GM23338 (cell line): Measurements from ENCODE around the gene NME3. TPM values are rescaled to one million over a fixed set of nuclear protein-coding genes. Genes with fewer than 3 reads are reported as not detected.

ENCODE experiments used
- ATAC-seq: fragments of 200-7000 bp; cut with Tn5 transposase; 3 replicates; pipeline ENCODE4 v1.9.1; 2020
- DNase-seq: peaks from one replicate; pipeline ENCODE4 v3.0.0-alpha.2; 2015; ENCODE audit warnings: low spot score
- H2AFZ ChIP-seq: fragments of 200-600 bp; sonication (generic); 2 replicates; pipeline ENCODE4 v1.8.0; 2016; ENCODE audit warnings: antibody characterized with exemption, mild to moderate bottlenecking, moderate library complexity
- H3F3A ChIP-seq: fragments of 200-600 bp; sonication (generic); replicated peaks from 2 replicates; pipeline ENCODE4 v1.8.0; 2017; ENCODE audit warnings: antibody characterized with exemption, mixed run types, low read depth
- H3K27ac ChIP-seq: fragments of 200-600 bp; sonication (generic); 2 replicates; pipeline ENCODE4 v1.6.1; 2016; ENCODE audit warnings: low read depth
- H3K27me3 ChIP-seq: fragments of 200-600 bp; sonication (generic); 2 replicates; pipeline ENCODE4 v1.8.0; 2016; ENCODE audit warnings: mild to moderate bottlenecking, mixed run types, moderate library complexity; ENCODE audit not compliant: insufficient read depth
- H3K36me3 ChIP-seq: fragments of 200-600 bp; sonication (generic); 2 replicates; pipeline ENCODE4 v1.8.0; 2016; ENCODE audit warnings: mild to moderate bottlenecking; ENCODE audit not compliant: insufficient read depth
- H3K4me1 ChIP-seq: fragments of 200-600 bp; sonication (generic); 2 replicates; pipeline ENCODE4 v1.8.0; 2016; ENCODE audit warnings: mild to moderate bottlenecking, moderate library complexity; ENCODE audit not compliant: insufficient read depth
- H3K4me2 ChIP-seq: fragments of 200-600 bp; sonication (generic); 2 replicates; pipeline ENCODE4 v1.7.1; 2017; ENCODE audit warnings: mixed run types
- H3K4me3 ChIP-seq: fragments of 200-600 bp; sonication (generic); 2 replicates; pipeline ENCODE4 v1.6.1; 2016; ENCODE audit warnings: mixed run types
- H3K79me2 ChIP-seq: fragments of 200-600 bp; sonication (generic); replicated peaks from 2 replicates; pipeline ENCODE4 v1.8.0; 2017; ENCODE audit warnings: mild to moderate bottlenecking; ENCODE audit not compliant: insufficient read depth
- H3K9me2 ChIP-seq: fragments of 200-600 bp; sonication (generic); 2 replicates; pipeline ENCODE4 v1.8.0; 2017; ENCODE audit not compliant: insufficient read depth
- H4K20me1 ChIP-seq: fragments of 200-600 bp; sonication (generic); replicated peaks from 2 replicates; pipeline ENCODE4 v1.8.0; 2017; ENCODE audit warnings: mild to moderate bottlenecking; ENCODE audit not compliant: insufficient read depth
- H3K27ac Mint-ChIP-seq: 2 replicates; pipeline ENCODE4 v1.8.0; 2020; ENCODE audit warnings: inconsistent platforms, mild to moderate bottlenecking, moderate library complexity, mixed read lengths
- H3K27me3 Mint-ChIP-seq: 3 replicates; pipeline ENCODE4 v1.8.0; 2022; ENCODE audit warnings: low read depth, mild to moderate bottlenecking, moderate library complexity, mixed read lengths, inconsistent platforms; ENCODE audit not compliant: insufficient read depth, poor library complexity
- H3K36me3 Mint-ChIP-seq: 3 replicates; pipeline ENCODE4 v1.8.0; 2021; ENCODE audit warnings: low read depth, mild to moderate bottlenecking, inconsistent platforms, moderate library complexity, mixed read lengths
- H3K4me1 Mint-ChIP-seq: 3 replicates; pipeline ENCODE4 v1.8.0; 2020; ENCODE audit warnings: mild to moderate bottlenecking, inconsistent platforms, mixed read lengths
- H3K4me3 Mint-ChIP-seq: 3 replicates; pipeline ENCODE4 v1.8.0; 2021; ENCODE audit warnings: moderate library complexity, mild to moderate bottlenecking, inconsistent platforms, mixed read lengths
- H3K9me3 Mint-ChIP-seq: 3 replicates; pipeline ENCODE4 v1.8.0; 2020; ENCODE audit warnings: moderate library complexity, mild to moderate bottlenecking, inconsistent platforms, mixed read lengths
- CREB1 ChIP-seq: fragments of 250-450 bp; sonication (Bioruptor Pico); IDR thresholded peaks from 2 replicates; pipeline ENCODE4 v1.5.0; 2020; ENCODE audit warnings: low read depth, mild to moderate bottlenecking, moderate library complexity
- EZH2 ChIP-seq: fragments of 200-600 bp; sonication (generic); IDR thresholded peaks from one replicate; pipeline ENCODE4 v1.8.0; 2017; ENCODE audit warnings: antibody characterized with exemption, mild to moderate bottlenecking, low read depth; ENCODE audit not compliant: unreplicated experiment
- JUNB ChIP-seq: IDR thresholded peaks from one replicate; pipeline ENCODE4 v1.6.1; 2016; ENCODE audit warnings: antibody characterized with exemption; ENCODE audit not compliant: unreplicated experiment
- POLR2AphosphoS5 ChIP-seq: IDR thresholded peaks from 2 replicates; pipeline ENCODE4 v1.6.1; 2016; ENCODE audit warnings: antibody characterized with exemption, low read depth
- STAT1 ChIP-seq: IDR thresholded peaks from one replicate; pipeline ENCODE4 v1.6.1; 2016; ENCODE audit warnings: antibody characterized with exemption; ENCODE audit not compliant: unreplicated experiment
- ZNF331 ChIP-seq: fragments of 250-450 bp; sonication (Bioruptor Pico); IDR thresholded peaks from 2 replicates; pipeline ENCODE4 v1.5.0; 2020; ENCODE audit warnings: low read depth, mild to moderate bottlenecking, moderate library complexity
- long read RNA-seq: library from polyadenylated mRNA; unstranded; transcript quantifications from one replicate; pipeline ENCODE4 v2.0.0, GENCODE V29; 2020; ENCODE audit not compliant: unreplicated experiment
- polyA plus RNA-seq: library from polyadenylated mRNA; unstranded; fragments of >200 nt; fragmentation: Nextera tagmentation; extraction: Ambion mirVana; gene quantifications from 2 replicates; pipeline ENCODE4 v1.2.1, GENCODE V29; 2016
- total RNA-seq: library from RNA; depleted of rRNA; stranded (reverse); fragments of >200 nt; shearing (Covaris generic); gene quantifications from 2 replicates; pipeline ENCODE4 v1.2.3, GENCODE V29; 2014; rRNA removed
- TF ChIP-seq, protein P1 (sequence below): IDR thresholded peaks from one replicate; pipeline ENCODE4 v1.6.1; 2018; ENCODE audit warnings: antibody characterized with exemption; ENCODE audit not compliant: unreplicated experiment
- TF ChIP-seq, protein P2 (sequence below): fragments of 250-450 bp; sonication (Bioruptor Pico); IDR thresholded peaks from 2 replicates; pipeline ENCODE4 v1.5.0; 2020; ENCODE audit warnings: mild to moderate bottlenecking, moderate library complexity
- TF ChIP-seq, protein P3 (sequence below): IDR thresholded peaks from 2 replicates; pipeline ENCODE4 v1.6.1; 2016; ENCODE audit warnings: antibody characterized with exemption

NME3 gene
- total RNA-seq = 73.7 and 95.3 TPM in 2 replicates
- 130 and 153 TPM in 2 replicates for polyA plus RNA-seq
- long read RNA-seq, transcript NME3-204 (4 exons, 920 nt) = minor isoform, 14 of 56 reads
- long read RNA-seq, transcript NME3-201 (5 exons, 1,069 nt) = major isoform, 32 of 56 reads
- long read RNA-seq, partial matches to known transcripts = 0 of 56 reads
- long read RNA-seq, other reads (novel, unspliced or antisense) = 6 of 56 reads

DNA sequence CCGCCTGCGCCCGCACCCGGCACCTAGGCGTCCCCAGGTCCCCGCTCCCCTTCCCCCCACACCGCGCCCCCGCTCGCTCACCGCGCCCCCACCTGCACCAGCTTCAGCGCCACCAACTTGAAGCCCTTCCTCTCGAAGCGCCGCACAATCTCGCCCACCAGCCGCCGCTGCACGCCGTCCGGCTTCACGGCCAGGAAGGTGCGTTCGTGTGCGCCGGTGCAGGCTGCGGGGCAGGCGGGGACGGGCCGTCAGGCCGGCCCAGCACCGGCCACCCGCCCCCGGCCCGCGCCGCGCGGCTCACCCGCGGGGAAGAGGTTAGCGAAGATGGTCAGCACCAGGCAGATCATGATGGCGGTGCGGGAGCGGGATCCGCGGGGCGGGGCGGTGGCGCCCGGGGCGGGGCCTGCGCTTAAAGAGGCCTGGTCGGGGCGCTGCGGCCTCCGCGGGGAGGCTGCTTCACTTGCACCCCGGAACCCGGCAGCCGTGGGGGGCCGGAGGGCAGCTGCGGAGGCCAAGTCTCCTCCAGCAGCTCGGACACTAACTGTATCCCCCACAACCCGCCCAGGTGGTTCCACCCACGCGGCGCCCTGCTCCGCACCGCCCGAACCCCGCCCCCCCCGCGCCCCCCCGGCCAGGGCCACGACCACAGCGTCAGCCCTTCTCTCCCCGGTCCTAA is at the start of gene NME3:
Gene NME3 (minus strand): TSS at position 356 of the 676 bp plus-strand sequence. CDS start 9 bp downstream, at position 347.
- Histone ChIP-seq H3K4me2 (peak within 1 kb of the TSS; percentile 96), H3K4me1 (peaks cover 4% of the 10 kb centered on the region), H3K27ac (peak within 1 kb of the TSS; percentile 91), H3K27me3 (no peaks in the 10 kb centered on the region), H3K36me3 (no peaks in the 10 kb centered on the region), H3K79me2 (peaks cover 15% of the 10 kb centered on the region), H3K9me2 (no peaks in the 10 kb centered on the region), H2AFZ (no peak within 1 kb of the TSS), H3F3A (peaks cover 14% of the 10 kb centered on the region; the same call in 1 of the 2 replicates), H3K4me3 (peak within 1 kb of the TSS; percentile 97), H4K20me1 (no peaks in the 10 kb centered on the region; the same call in 1 of the 2 replicates)
- peaks cover 21% of the 10 kb centered on the region for H3K36me3 Mint-ChIP-seq
- peaks cover 8% of the 10 kb centered on the region for H3K4me1 Mint-ChIP-seq
- peak within 1 kb of the TSS; percentile 99 for H3K4me3 Mint-ChIP-seq
- peak; percentile 62 for TF ChIP-seq POLR2AphosphoS5
- TF ChIP-seq, protein P1, sequence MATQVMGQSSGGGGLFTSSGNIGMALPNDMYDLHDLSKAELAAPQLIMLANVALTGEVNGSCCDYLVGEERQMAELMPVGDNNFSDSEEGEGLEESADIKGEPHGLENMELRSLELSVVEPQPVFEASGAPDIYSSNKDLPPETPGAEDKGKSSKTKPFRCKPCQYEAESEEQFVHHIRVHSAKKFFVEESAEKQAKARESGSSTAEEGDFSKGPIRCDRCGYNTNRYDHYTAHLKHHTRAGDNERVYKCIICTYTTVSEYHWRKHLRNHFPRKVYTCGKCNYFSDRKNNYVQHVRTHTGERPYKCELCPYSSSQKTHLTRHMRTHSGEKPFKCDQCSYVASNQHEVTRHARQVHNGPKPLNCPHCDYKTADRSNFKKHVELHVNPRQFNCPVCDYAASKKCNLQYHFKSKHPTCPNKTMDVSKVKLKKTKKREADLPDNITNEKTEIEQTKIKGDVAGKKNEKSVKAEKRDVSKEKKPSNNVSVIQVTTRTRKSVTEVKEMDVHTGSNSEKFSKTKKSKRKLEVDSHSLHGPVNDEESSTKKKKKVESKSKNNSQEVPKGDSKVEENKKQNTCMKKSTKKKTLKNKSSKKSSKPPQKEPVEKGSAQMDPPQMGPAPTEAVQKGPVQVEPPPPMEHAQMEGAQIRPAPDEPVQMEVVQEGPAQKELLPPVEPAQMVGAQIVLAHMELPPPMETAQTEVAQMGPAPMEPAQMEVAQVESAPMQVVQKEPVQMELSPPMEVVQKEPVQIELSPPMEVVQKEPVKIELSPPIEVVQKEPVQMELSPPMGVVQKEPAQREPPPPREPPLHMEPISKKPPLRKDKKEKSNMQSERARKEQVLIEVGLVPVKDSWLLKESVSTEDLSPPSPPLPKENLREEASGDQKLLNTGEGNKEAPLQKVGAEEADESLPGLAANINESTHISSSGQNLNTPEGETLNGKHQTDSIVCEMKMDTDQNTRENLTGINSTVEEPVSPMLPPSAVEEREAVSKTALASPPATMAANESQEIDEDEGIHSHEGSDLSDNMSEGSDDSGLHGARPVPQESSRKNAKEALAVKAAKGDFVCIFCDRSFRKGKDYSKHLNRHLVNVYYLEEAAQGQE = no peak
- DNase-seq (peak; percentile 71), ATAC-seq (peak; percentile 19)
- H3K9me3 Mint-ChIP-seq = peaks cover 4% of the 10 kb centered on the region; the same call in 2 of the 3 replicates
- H3K27ac Mint-ChIP-seq = peak within 1 kb of the TSS; percentile 99
- H3K27me3 Mint-ChIP-seq = peaks cover 27% of the 10 kb centered on the region

DNA sequence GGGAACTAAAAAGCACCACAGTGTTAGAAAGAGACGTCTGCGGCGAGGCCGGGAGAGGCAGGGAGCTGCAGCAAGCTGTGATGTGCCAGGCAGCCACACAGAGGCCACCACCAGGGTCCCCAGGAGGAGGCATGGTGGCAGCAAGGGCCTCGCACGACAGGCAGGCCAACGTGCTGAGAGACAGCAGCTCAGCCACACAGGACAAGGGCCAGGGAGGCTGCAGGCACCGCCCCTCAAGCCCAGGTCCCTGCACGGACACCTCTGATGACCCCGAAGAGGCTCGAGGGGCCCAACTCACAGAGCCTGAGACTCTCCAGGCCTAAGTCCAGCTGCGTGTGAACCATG is 49.6 kb upstream of the NME3 start:
- Histone ChIP-seq H3K36me3 (no peaks in the 10 kb centered on the region), H4K20me1 (no peaks in the 10 kb centered on the region; the same call in 1 of the 2 replicates), H3K27ac (no peak overlapping the region), H3K79me2 (peaks cover 6% of the 10 kb centered on the region; the same call in 1 of the 2 replicates), H3F3A (0 out of 2 replicates have a peak, but pooled peaks cover 6% of the 10 kb centered on the region), H3K9me2 (no peaks in the 10 kb centered on the region), H3K4me1 (no peaks in the 10 kb centered on the region; the same call in 1 of the 2 replicates), H2AFZ (no peak overlapping the region), H3K27me3 (no peaks in the 10 kb centered on the region), H3K4me2 (no peak overlapping the region), H3K4me3 (no peak overlapping the region)
- ATAC-seq (no peak), DNase-seq (no peak)
- Mint-ChIP-seq H3K27me3 (peaks cover 4% of the 10 kb centered on the region), H3K4me1 (no peaks in the 10 kb centered on the region; the same call in 2 of the 3 replicates), H3K4me3 (no peak overlapping the region), H3K27ac (no peak overlapping the region), H3K9me3 (no peaks in the 10 kb centered on the region), H3K36me3 (no peaks in the 10 kb centered on the region)
- TF ChIP-seq POLR2AphosphoS5 (no peak), CREB1 (CRISPR knock-in tag) (no peak), STAT1 (no peak), ZNF331 (CRISPR knock-in tag) (no peak), EZH2 (no peak), JUNB (no peak)
- TF ChIP-seq, protein P2, sequence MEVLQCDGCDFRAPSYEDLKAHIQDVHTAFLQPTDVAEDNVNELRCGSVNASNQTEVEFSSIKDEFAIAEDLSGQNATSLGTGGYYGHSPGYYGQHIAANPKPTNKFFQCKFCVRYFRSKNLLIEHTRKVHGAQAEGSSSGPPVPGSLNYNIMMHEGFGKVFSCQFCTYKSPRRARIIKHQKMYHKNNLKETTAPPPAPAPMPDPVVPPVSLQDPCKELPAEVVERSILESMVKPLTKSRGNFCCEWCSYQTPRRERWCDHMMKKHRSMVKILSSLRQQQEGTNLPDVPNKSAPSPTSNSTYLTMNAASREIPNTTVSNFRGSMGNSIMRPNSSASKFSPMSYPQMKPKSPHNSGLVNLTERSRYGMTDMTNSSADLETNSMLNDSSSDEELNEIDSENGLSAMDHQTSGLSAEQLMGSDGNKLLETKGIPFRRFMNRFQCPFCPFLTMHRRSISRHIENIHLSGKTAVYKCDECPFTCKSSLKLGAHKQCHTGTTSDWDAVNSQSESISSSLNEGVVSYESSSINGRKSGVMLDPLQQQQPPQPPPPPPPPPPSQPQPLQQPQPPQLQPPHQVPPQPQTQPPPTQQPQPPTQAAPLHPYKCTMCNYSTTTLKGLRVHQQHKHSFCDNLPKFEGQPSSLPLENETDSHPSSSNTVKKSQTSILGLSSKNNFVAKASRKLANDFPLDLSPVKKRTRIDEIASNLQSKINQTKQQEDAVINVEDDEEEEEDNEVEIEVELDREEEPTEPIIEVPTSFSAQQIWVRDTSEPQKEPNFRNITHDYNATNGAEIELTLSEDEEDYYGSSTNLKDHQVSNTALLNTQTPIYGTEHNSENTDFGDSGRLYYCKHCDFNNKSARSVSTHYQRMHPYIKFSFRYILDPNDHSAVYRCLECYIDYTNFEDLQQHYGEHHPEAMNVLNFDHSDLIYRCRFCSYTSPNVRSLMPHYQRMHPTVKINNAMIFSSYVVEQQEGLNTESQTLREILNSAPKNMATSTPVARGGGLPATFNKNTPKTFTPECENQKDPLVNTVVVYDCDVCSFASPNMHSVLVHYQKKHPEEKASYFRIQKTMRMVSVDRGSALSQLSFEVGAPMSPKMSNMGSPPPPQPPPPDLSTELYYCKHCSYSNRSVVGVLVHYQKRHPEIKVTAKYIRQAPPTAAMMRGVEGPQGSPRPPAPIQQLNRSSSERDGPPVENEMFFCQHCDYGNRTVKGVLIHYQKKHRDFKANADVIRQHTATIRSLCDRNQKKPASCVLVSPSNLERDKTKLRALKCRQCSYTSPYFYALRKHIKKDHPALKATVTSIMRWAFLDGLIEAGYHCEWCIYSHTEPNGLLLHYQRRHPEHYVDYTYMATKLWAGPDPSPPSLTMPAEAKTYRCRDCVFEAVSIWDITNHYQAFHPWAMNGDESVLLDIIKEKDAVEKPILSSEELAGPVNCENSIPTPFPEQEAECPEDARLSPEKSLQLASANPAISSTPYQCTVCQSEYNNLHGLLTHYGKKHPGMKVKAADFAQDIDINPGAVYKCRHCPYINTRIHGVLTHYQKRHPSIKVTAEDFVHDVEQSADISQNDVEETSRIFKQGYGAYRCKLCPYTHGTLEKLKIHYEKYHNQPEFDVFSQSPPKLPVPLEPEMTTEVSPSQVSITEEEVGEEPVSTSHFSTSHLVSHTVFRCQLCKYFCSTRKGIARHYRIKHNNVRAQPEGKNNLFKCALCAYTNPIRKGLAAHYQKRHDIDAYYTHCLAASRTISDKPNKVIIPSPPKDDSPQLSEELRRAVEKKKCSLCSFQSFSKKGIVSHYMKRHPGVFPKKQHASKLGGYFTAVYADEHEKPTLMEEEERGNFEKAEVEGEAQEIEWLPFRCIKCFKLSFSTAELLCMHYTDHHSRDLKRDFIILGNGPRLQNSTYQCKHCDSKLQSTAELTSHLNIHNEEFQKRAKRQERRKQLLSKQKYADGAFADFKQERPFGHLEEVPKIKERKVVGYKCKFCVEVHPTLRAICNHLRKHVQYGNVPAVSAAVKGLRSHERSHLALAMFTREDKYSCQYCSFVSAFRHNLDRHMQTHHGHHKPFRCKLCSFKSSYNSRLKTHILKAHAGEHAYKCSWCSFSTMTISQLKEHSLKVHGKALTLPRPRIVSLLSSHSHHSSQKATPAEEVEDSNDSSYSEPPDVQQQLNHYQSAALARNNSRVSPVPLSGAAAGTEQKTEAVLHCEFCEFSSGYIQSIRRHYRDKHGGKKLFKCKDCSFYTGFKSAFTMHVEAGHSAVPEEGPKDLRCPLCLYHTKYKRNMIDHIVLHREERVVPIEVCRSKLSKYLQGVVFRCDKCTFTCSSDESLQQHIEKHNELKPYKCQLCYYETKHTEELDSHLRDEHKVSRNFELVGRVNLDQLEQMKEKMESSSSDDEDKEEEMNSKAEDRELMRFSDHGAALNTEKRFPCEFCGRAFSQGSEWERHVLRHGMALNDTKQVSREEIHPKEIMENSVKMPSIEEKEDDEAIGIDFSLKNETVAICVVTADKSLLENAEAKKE (CRISPR knock-in tag) = no peak
- TF ChIP-seq, protein P3, sequence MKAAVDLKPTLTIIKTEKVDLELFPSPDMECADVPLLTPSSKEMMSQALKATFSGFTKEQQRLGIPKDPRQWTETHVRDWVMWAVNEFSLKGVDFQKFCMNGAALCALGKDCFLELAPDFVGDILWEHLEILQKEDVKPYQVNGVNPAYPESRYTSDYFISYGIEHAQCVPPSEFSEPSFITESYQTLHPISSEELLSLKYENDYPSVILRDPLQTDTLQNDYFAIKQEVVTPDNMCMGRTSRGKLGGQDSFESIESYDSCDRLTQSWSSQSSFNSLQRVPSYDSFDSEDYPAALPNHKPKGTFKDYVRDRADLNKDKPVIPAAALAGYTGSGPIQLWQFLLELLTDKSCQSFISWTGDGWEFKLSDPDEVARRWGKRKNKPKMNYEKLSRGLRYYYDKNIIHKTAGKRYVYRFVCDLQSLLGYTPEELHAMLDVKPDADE = no peak
